ENCODE data around the gene AP1G1. TPM values are rescaled to one million over a fixed set of nuclear protein-coding genes. Genes with fewer than 3 reads are reported as not detected.
"Not testable (repeated sequence)": the region's sequence is repeated elsewhere in the genome, so short reads cannot be mapped to it uniquely, and the experiment has no call there.

AP1G1 gene
- total RNA-seq, 4 donors from 2014 or later, result 74.0 to 114 (median 96.9) TPM

DNA sequence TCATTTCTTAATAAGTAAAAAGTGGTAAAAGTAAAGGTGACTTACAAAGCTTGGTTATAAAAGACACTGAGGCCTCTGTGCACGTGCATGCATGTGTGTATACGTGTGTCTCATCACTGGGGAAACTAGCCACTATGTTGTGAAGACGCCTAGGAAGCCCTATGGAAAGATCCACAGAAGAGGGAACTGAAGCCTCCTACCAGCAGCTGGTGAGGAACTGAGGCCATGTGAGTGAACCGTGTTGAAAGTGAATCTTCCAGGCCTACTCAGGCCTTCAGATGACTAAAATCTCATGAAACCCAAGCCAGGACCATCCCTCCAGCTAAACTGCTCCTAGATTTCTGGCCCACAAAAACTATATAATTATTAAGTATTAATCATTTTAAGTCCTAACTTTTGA is 107.8 kb downstream of the AP1G1 start:
- TF ChIP-seq, protein P1, sequence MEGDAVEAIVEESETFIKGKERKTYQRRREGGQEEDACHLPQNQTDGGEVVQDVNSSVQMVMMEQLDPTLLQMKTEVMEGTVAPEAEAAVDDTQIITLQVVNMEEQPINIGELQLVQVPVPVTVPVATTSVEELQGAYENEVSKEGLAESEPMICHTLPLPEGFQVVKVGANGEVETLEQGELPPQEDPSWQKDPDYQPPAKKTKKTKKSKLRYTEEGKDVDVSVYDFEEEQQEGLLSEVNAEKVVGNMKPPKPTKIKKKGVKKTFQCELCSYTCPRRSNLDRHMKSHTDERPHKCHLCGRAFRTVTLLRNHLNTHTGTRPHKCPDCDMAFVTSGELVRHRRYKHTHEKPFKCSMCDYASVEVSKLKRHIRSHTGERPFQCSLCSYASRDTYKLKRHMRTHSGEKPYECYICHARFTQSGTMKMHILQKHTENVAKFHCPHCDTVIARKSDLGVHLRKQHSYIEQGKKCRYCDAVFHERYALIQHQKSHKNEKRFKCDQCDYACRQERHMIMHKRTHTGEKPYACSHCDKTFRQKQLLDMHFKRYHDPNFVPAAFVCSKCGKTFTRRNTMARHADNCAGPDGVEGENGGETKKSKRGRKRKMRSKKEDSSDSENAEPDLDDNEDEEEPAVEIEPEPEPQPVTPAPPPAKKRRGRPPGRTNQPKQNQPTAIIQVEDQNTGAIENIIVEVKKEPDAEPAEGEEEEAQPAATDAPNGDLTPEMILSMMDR (IDR thresholded peaks at IDR 0.05), result no peak
- no peak for TF ChIP-seq POLR2A (IDR thresholded peaks at IDR 0.05)
- Histone ChIP-seq H3K4me3 (replicated peaks in 1 of 3) (no peak overlapping the region), H3K27me3 (no peaks in the 10 kb centered on the region), H3K9me3 (no peaks in the 10 kb centered on the region), H3K4me1 (no peaks in the 10 kb centered on the region), H3K36me3 (no peaks in the 10 kb centered on the region), H3K27ac (no peak overlapping the region)
- intact Hi-C loops (cut with DNase I), result no loop called here
- no peak for DNase-seq
- WGBS, 2 donors, result 87 to 97% methylated on average over 4 of the region's 4 CpGs

DNA sequence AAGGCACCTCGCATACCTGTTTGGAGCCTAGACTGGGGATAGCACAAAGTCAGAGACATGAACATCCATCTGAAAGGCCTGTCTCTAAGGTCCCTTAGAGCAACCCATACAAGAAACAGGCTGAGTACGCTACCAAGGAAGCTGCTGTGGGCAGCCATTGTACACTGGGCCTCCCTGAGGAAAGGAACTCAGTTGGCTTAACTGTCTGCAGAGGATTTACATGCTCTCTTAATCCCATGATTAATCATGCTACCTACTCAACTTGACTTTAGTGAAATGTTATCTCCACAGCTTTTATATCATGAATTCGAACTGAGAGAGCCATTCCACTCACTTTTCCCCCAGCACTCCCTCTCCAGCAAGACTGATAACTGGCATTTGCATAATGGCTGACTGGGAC is 110.1 kb downstream of the AP1G1 start:
- Histone ChIP-seq H3K9me3 (no peaks in the 10 kb centered on the region), H3K27ac (no peak overlapping the region), H3K4me1 (no peaks in the 10 kb centered on the region), H3K36me3 (no peaks in the 10 kb centered on the region), H3K27me3 (no peaks in the 10 kb centered on the region), H3K4me3 (replicated peaks in 1 of 3) (no peak overlapping the region)
- no peak for DNase-seq
- intact Hi-C loops (cut with DNase I), result no loop called here
- no peak for TF ChIP-seq POLR2A (IDR thresholded peaks at IDR 0.05)
- TF ChIP-seq, protein P1 (IDR thresholded peaks at IDR 0.05), result no peak
- 94 to 96% methylated on average over 3 of the region's 3 CpGs for WGBS, 2 donors

DNA sequence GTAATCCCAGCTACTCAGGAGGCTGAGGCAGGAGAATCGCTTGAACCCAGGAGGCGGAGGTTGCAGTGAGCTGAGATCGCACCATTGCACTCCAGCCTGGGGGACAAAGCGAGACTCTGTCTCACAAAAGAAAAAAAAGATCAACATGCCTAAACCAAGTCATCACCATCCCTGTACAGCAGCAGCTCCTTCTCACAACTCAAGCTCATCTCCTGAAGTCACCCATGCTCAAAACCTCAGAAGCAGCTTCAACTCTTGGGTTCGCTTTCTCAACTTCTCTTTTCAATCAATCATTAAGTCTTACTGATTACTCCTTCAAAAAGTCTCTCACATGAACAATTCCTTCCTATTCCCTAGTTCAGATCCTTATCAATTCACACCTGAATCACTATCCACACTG is 115.5 kb downstream of the AP1G1 start:
- intact Hi-C loops (cut with DNase I), result no loop called here
- H3K36me3 ChIP-seq, result peaks cover 0 to 7% of the 10 kb centered on the region in 2 donors

DNA sequence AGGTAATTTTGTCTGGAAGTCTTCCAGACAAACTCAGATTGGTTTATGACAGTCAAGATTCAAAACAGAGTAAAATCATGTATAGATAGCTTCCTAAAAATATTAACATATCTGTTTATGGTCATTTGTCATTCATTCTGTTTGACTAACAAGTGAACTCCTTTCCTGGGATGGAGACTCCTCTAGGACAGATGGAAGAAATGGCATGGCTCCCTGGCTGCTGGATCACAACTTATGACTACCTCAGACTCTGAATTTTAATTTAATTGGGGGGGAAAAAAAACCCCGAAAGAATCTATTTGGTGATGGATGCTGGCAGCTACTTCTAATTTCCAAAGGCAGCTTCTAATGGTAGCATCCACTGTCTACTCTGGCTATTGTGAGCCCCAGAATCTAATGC is 118.7 kb downstream of the AP1G1 start:
- no peaks in the 10 kb centered on the region for H3K27me3 ChIP-seq
- intact Hi-C loops (cut with DNase I), result no loop called here
- DNase-seq, result no peak
- no peak overlapping the region for H3K27ac ChIP-seq
- no peak for TF ChIP-seq POLR2A (IDR thresholded peaks at IDR 0.05)
- TF ChIP-seq, protein P1 (IDR thresholded peaks at IDR 0.05), result no peak
- H3K9me3 ChIP-seq, result no peaks in the 10 kb centered on the region
- no peaks in the 10 kb centered on the region for H3K4me1 ChIP-seq
- 0 to 50% methylated on average over 1 of the region's 1 CpG for WGBS, 2 donors
- H3K4me3 ChIP-seq (replicated peaks in 1 of 3), result no peak overlapping the region
- peaks cover 0 to 10% of the 10 kb centered on the region in 2 donors for H3K36me3 ChIP-seq

More for the DNA sequence above, 115.5 kb downstream of the AP1G1 start:
- TF ChIP-seq POLR2A (IDR thresholded peaks at IDR 0.05), result no peak
- TF ChIP-seq, protein P1 (IDR thresholded peaks at IDR 0.05), result no peak
- no peaks in the 10 kb centered on the region for H3K9me3 ChIP-seq
- no peaks in the 10 kb centered on the region for H3K4me1 ChIP-seq
- 97 to 100% methylated on average over 5 of the region's 5 CpGs for WGBS, 2 donors
- DNase-seq, result no peak
- no peak overlapping the region for H3K4me3 ChIP-seq (replicated peaks in 1 of 3)
- no peaks in the 10 kb centered on the region for H3K27me3 ChIP-seq
- no peak overlapping the region for H3K27ac ChIP-seq

DNA sequence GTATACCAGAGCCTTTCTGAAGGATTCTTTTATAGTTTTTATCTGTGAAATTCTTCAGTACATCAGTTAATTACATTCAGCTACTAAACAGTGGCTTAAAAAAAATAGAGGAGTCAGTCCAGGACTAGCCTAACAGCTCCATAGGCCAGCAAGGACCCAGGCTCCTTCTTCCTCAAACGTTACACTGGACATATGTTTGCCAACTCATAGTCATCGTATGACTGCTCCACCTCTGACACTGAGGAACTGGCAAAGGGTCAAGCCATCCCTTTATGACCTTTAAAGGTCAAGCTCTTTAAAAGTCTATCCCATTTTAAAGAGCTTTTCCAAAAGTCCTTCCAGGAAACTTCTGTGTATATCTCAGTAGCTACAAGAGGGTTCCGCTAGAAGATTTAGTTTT is 120.8 kb downstream of the AP1G1 start:
- Histone ChIP-seq H3K36me3 (peaks cover 0 to 10% of the 10 kb centered on the region in 2 donors), H3K4me3 (replicated peaks in 1 of 3) (no peak overlapping the region), H3K27ac (no peak overlapping the region), H3K9me3 (no peaks in the 10 kb centered on the region), H3K27me3 (no peaks in the 10 kb centered on the region), H3K4me1 (no peaks in the 10 kb centered on the region)
- intact Hi-C loops (cut with DNase I), result no loop called here
- DNase-seq, result no peak
- TF ChIP-seq, protein P1 (IDR thresholded peaks at IDR 0.05), result no peak
- no peak for TF ChIP-seq POLR2A (IDR thresholded peaks at IDR 0.05)
- 87 to 92% methylated on average over 3 of the region's 3 CpGs for WGBS, 2 donors

DNA sequence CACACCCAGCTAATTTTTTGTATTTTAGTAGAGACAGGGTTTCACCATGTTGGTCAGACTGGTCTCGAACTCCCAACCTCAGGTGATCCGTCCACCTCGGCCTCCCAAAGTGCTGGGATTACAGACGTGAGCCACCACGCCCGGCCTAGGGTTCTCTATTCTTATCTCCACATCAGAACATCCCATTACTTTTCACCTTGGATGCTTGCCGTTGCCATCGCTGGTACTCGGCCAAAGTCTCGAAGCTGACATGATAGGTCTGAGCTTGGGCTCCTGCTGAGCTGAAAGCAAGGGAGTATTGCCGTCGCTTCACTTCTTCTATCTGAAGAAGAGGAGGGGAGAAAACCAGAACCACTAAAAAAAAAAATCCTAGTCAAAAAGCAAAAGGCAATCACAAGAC is 124.4 kb downstream of the AP1G1 start:
- DNase-seq; H3K27ac ChIP-seq; H3K9me3 ChIP-seq; H3K27me3 ChIP-seq; intact Hi-C loops (cut with DNase I); H3K4me1 ChIP-seq; H3K4me3 ChIP-seq (replicated peaks in 1 of 3): not testable (repeated sequence)
- 95 to 98% methylated on average over 12 of the region's 12 CpGs for WGBS, 2 donors
- peaks cover 9 to 13% of the 10 kb centered on the region in 2 donors for H3K36me3 ChIP-seq

Data from thyroid gland (tissue), 4 donors.